Neural crest cell (in vitro differentiated cells): ENCODE results near the gene UFD1. TPM values are rescaled to one million over a fixed set of nuclear protein-coding genes. Genes with fewer than 3 reads are reported as not detected.

ENCODE experiments used
- DNase-seq: peaks from one replicate; pipeline ENCODE4 v3.0.0; 2021; ENCODE audit warnings: low read depth, mixed read lengths, low spot score
- H3K27ac Mint-ChIP-seq: one replicate; pipeline ENCODE4 v1.8.0; 2021; ENCODE audit warnings: mild to moderate bottlenecking, mixed read lengths; ENCODE audit not compliant: unreplicated experiment
- H3K27me3 Mint-ChIP-seq: 2 replicates; pipeline ENCODE4 v1.8.0; 2021; ENCODE audit warnings: low read depth, mild to moderate bottlenecking, mixed read lengths
- H3K36me3 Mint-ChIP-seq: 2 replicates; pipeline ENCODE4 v1.8.0; 2021; ENCODE audit warnings: low read depth, mild to moderate bottlenecking, mixed read lengths
- H3K4me1 Mint-ChIP-seq: 2 replicates; pipeline ENCODE4 v1.8.0; 2021; ENCODE audit warnings: mixed read lengths
- H3K4me3 Mint-ChIP-seq: one replicate; pipeline ENCODE4 v1.8.0; 2021; ENCODE audit warnings: mild to moderate bottlenecking, mixed read lengths
- H3K9me3 Mint-ChIP-seq: 2 replicates; pipeline ENCODE4 v1.8.0; 2021; ENCODE audit warnings: mixed read lengths
- CTCF ChIP-seq: fragments of 200-600 bp; sonication (generic); conservative IDR thresholded peaks from 2 replicates; pipeline ENCODE4 v1.5.0; 2021; ENCODE audit warnings: antibody characterized with exemption, mild to moderate bottlenecking
- total RNA-seq: library from RNA; stranded (reverse); gene quantifications from 2 replicates; pipeline ENCODE4 v1.2.1, GENCODE V29; 2021

The UFD1 gene
- total RNA-seq, 1 donor from 2014 or later = 69.4 TPM

GRCh38 chr22:19478045-19478900 is 720 bp downstream of the UFD1 start:
- Mint-ChIP-seq H3K4me1 (peaks cover 32% of the 10 kb centered on the region), H3K9me3 (no peaks in the 10 kb centered on the region), H3K4me3 (peak overlapping the region; percentile 94), H3K27me3 (no peaks in the 10 kb centered on the region), H3K27ac (peak overlapping the region; percentile 1), H3K36me3 (peaks cover 2% of the 10 kb centered on the region)
- DNase-seq = no peak
- no peak for TF ChIP-seq CTCF

GRCh38 chr22:19477321-19478044 is 1.5 kb downstream of the UFD1 start:
- Mint-ChIP-seq H3K36me3 (peaks cover 2% of the 10 kb centered on the region), H3K27me3 (no peaks in the 10 kb centered on the region), H3K4me3 (peak overlapping the region; percentile 94), H3K9me3 (no peaks in the 10 kb centered on the region), H3K27ac (no peak overlapping the region), H3K4me1 (peaks cover 32% of the 10 kb centered on the region)
- TF ChIP-seq CTCF = no peak
- DNase-seq = no peak

- TF ChIP-seq CTCF = no peak
- no peaks in the 10 kb centered on the region for H3K27me3 Mint-ChIP-seq
These were observed 3.0 kb downstream of the UFD1 start for GRCh38 chr22:19476023-19476422.

GRCh38 chr22:19473578-19473977 is 5.4 kb downstream of the UFD1 start:
- peak; percentile 21 for TF ChIP-seq CTCF
- H3K27ac Mint-ChIP-seq = no peak overlapping the region
- H3K4me3 Mint-ChIP-seq = no peak overlapping the region
- no peaks in the 10 kb centered on the region for H3K27me3 Mint-ChIP-seq
- H3K9me3 Mint-ChIP-seq = no peaks in the 10 kb centered on the region
- DNase-seq = no peak
- H3K4me1 Mint-ChIP-seq = peaks cover 14% of the 10 kb centered on the region
- peaks cover 5% of the 10 kb centered on the region for H3K36me3 Mint-ChIP-seq

More at GRCh38 chr22:19476023-19476422, 3.0 kb downstream of the UFD1 start:
- peak overlapping the region; percentile 60 for H3K4me3 Mint-ChIP-seq
- H3K9me3 Mint-ChIP-seq = no peaks in the 10 kb centered on the region
- peaks cover 2% of the 10 kb centered on the region for H3K36me3 Mint-ChIP-seq
- H3K4me1 Mint-ChIP-seq = peaks cover 31% of the 10 kb centered on the region
- no peak overlapping the region for H3K27ac Mint-ChIP-seq
- no peak for DNase-seq

GRCh38 chr22:19472233-19472632 is 6.8 kb downstream of the UFD1 start:
- H3K27ac Mint-ChIP-seq = no peak overlapping the region
- no peak overlapping the region for H3K4me3 Mint-ChIP-seq
- no peaks in the 10 kb centered on the region for H3K9me3 Mint-ChIP-seq
- no peak for DNase-seq
- peaks cover 3% of the 10 kb centered on the region for H3K4me1 Mint-ChIP-seq
- H3K36me3 Mint-ChIP-seq = peaks cover 7% of the 10 kb centered on the region
- no peaks in the 10 kb centered on the region for H3K27me3 Mint-ChIP-seq
- no peak for TF ChIP-seq CTCF
